ENCODE data around the gene FOSB.

GRCh38 chr19:45517641-45518468 lies 50.1 kb downstream of the FOSB start:
- TF ChIP-seq EZH2 (IDR thresholded peaks at IDR 0.05; ENCODE audit: borderline replicate concordance, low read depth, low read length, severe bottlenecking) (no peak), CTCF (IDR thresholded peaks at IDR 0.05; ENCODE audit: extremely low read depth in 1 of 2, insufficient read depth in 1 of 2, low read depth in 1 of 2, low read length in 2 of 2) (no peak), POLR2A (IDR thresholded peaks at IDR 0.05; ENCODE audit: low read depth, low read length) (no peak), FOS (IDR thresholded peaks at IDR 0.05; ENCODE audit: borderline replicate concordance, insufficient read depth, low read length) (no peak), POLR2AphosphoS5 (IDR thresholded peaks at IDR 0.05; ENCODE audit: insufficient read depth, low read depth, low read length) (no peak), JUN (IDR thresholded peaks at IDR 0.05; ENCODE audit: borderline replicate concordance, insufficient read depth, insufficient read length, low read depth) (no peak)

All from endothelial cell of umbilical vein (primary cell).